GM12891 (cell line): ENCODE results near the gene SEMA4D.

Source experiments
- POLR2A ChIP-seq: IDR thresholded peaks from 2 replicates; pipeline ENCODE4 v1.6.1; 2011; ENCODE audit warnings: low read depth, low read length, control low read depth
- POLR2AphosphoS5 ChIP-seq: IDR thresholded peaks from 2 replicates; pipeline ENCODE4 v1.6.1; 2011; ENCODE audit warnings: low read depth, low read length, control low read depth

DNA sequence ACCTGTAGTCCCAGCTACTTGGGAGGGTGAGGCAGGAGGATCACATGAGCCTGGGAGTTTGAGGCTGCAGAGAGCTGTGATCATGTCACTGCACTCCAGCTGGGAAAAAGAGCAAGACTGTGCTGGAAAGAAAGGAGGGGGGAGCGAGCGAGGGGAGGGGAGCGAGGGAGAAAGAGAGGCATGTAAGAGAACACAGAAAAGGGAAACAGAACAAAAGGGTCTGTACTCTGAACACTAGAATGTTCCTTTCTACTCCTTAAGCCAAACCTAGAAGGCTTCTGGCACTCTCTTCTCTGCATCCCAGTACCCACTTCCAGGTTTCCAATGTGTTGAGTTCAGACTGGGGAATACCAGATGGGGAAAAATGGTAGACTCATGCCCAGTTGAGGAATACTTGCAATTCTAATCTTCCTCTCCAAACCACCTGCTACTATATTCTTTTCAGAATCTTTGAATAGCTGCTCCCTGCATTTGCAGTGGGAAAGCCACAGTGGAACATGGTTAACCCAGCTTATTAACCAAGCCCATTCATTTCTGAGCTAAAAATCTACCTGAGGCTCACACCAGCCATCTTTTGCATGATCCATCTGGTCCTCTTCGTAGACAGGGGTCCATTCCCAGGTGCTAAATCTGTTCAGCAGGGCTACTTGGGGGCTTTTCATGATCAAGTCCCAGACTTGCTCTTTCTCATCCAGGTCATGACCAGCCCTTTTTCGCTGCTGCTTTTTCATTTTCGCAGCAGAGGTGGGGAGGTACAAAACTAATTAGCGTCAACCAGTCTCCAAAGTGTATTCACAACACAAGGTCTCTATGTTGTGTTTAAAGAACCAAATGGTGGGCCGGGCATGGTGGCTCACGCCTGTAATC is 34.9 kb downstream of the SEMA4D start:
- TF ChIP-seq POLR2AphosphoS5: no peak
- no peak for TF ChIP-seq POLR2A
